ENCODE data around the gene SF3A1.

DNA sequence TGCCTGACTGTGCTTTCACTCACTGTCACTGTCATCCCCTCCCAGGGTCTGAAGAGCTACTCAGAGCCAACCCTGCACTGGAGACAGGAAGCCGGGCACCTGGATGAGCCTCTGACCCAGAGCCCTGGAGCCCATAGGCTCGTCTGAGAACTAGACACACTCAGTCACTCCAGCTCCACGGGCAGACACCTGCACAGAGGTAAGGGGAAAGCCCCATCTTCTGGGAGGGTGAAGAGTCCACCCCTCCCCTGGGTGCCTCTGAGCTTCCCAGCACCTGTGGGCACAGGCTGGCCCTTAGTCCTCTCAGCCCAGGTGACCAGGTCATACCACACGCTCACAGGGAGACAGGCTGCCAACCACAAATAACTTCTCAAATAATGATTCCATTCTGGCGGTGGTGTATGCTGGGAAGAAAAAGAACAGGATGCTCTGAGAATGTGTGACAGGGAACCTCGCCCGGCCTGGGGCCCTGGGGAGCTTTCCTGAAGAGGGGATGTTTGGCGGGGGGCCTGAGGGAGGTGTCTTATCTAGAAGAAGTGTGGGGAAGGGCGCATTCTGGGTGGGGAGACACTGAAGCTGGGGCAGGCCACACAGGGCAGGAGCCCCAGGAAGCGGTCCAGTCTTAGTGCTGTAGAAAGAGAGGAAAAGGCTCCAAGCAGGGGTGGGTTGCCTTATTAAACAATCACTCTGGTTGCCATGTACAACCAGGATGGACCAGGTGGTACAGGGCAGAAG is 5.4 kb upstream of the SF3A1 start:
- TF ChIP-seq, protein P1, sequence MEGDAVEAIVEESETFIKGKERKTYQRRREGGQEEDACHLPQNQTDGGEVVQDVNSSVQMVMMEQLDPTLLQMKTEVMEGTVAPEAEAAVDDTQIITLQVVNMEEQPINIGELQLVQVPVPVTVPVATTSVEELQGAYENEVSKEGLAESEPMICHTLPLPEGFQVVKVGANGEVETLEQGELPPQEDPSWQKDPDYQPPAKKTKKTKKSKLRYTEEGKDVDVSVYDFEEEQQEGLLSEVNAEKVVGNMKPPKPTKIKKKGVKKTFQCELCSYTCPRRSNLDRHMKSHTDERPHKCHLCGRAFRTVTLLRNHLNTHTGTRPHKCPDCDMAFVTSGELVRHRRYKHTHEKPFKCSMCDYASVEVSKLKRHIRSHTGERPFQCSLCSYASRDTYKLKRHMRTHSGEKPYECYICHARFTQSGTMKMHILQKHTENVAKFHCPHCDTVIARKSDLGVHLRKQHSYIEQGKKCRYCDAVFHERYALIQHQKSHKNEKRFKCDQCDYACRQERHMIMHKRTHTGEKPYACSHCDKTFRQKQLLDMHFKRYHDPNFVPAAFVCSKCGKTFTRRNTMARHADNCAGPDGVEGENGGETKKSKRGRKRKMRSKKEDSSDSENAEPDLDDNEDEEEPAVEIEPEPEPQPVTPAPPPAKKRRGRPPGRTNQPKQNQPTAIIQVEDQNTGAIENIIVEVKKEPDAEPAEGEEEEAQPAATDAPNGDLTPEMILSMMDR (IDR thresholded peaks at IDR 0.05): no peak
- TF ChIP-seq RELA (CRISPR knock-in tag; IDR thresholded peaks at IDR 0.05; ENCODE audit: borderline replicate concordance): no peak
- TF ChIP-seq, protein P2, sequence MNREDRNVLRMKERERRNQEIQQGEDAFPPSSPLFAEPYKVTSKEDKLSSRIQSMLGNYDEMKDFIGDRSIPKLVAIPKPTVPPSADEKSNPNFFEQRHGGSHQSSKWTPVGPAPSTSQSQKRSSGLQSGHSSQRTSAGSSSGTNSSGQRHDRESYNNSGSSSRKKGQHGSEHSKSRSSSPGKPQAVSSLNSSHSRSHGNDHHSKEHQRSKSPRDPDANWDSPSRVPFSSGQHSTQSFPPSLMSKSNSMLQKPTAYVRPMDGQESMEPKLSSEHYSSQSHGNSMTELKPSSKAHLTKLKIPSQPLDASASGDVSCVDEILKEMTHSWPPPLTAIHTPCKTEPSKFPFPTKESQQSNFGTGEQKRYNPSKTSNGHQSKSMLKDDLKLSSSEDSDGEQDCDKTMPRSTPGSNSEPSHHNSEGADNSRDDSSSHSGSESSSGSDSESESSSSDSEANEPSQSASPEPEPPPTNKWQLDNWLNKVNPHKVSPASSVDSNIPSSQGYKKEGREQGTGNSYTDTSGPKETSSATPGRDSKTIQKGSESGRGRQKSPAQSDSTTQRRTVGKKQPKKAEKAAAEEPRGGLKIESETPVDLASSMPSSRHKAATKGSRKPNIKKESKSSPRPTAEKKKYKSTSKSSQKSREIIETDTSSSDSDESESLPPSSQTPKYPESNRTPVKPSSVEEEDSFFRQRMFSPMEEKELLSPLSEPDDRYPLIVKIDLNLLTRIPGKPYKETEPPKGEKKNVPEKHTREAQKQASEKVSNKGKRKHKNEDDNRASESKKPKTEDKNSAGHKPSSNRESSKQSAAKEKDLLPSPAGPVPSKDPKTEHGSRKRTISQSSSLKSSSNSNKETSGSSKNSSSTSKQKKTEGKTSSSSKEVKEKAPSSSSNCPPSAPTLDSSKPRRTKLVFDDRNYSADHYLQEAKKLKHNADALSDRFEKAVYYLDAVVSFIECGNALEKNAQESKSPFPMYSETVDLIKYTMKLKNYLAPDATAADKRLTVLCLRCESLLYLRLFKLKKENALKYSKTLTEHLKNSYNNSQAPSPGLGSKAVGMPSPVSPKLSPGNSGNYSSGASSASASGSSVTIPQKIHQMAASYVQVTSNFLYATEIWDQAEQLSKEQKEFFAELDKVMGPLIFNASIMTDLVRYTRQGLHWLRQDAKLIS (CRISPR knock-in tag; IDR thresholded peaks at IDR 0.05; ENCODE audit: borderline replicate concordance): no peak
